GM10266 (cell line): ENCODE results near the gene RAB25.
"Not testable (repeated sequence)": the region's sequence is repeated elsewhere in the genome, so short reads cannot be mapped to it uniquely, and the experiment has no call there.

Experiments
- DNase-seq: peaks from one replicate; pipeline ENCODE4 v3.0.0; 2012; ENCODE audit errors: extremely low spot score
- CTCF ChIP-seq: IDR thresholded peaks from 2 replicates; pipeline ENCODE4 v1.5.1; 2012; ENCODE audit warnings: mild to moderate bottlenecking, low read depth; ENCODE audit not compliant: control insufficient read depth, insufficient read depth; ENCODE audit errors: missing control alignments

RAB25 gene

GRCh38 chr1:156111355-156111962 lies 50.5 kb downstream of the RAB25 start:
- TF ChIP-seq CTCF, result no peak

GRCh38 chr1:156112276-156113137 lies 51.5 kb downstream of the RAB25 start:
- TF ChIP-seq CTCF, result no peak
- no peak for DNase-seq

More at GRCh38 chr1:156111355-156111962, 50.5 kb downstream of the RAB25 start:
- no peak for DNase-seq

GRCh38 chr1:156113282-156113950 lies 52.5 kb downstream of the RAB25 start:
- TF ChIP-seq CTCF, result no peak
- DNase-seq, result no peak

GRCh38 chr1:156114101-156114918 lies 53.4 kb downstream of the RAB25 start, which contains the start of gene LMNA:
TSS of gene LMNA (plus strand) at chr1:156114711. CDS start at chr1:156114919, 208 bp downstream.
- TF ChIP-seq CTCF, result no peak
- DNase-seq, result peak; percentile 80

- DNase-seq, result no peak
- no peak for TF ChIP-seq CTCF
Measured at GRCh38 chr1:156114919-156115513, 54.1 kb downstream of the RAB25 start.

GRCh38 chr1:156115514-156116374 lies 54.8 kb downstream of the RAB25 start:
- TF ChIP-seq CTCF, result no peak
- no peak for DNase-seq

- DNase-seq, result not testable (repeated sequence)
Measured at GRCh38 chr1:156116731-156117130, 55.8 kb downstream of the RAB25 start.
